Measurements from ENCODE around the gene ANAPC2.

ANAPC2 gene

GRCh38 chr9:137160716-137161557 lies 27.4 kb downstream of the ANAPC2 start:
- Histone ChIP-seq H3K4me3 (no peak overlapping the region), H3K4me1 (peaks cover 0 to 44% (median 27%) of the 10 kb centered on the region in 4 donors), H3K9me3 (no peaks in the 10 kb centered on the region), H3K27me3 (peaks cover 9 to 100% of the 10 kb centered on the region in 2 donors), H3K27ac (no peak overlapping the region), H3K36me3 (no peaks in the 10 kb centered on the region)
- no peak for DNase-seq
- no peak for TF ChIP-seq CTCF (IDR thresholded peaks at IDR 0.05)
- intact Hi-C loops (cut with DNase I; ENCODE audit: low total_unique reads): no loop called here

GRCh38 chr9:137160054-137160425 lies 28.3 kb downstream of the ANAPC2 start:
- Histone ChIP-seq H3K4me1 (peaks cover 0 to 44% (median 27%) of the 10 kb centered on the region in 4 donors), H3K4me3 (no peak overlapping the region), H3K27me3 (peaks cover 7 to 96% of the 10 kb centered on the region in 2 donors), H3K36me3 (no peaks in the 10 kb centered on the region), H3K27ac (no peak overlapping the region), H3K9me3 (no peaks in the 10 kb centered on the region)
- no peak for DNase-seq
- no peak for TF ChIP-seq CTCF (IDR thresholded peaks at IDR 0.05)
- intact Hi-C loops (cut with DNase I; ENCODE audit: low total_unique reads): no loop called here

- no peak for TF ChIP-seq CTCF (IDR thresholded peaks at IDR 0.05)
- Histone ChIP-seq H3K27me3 (peaks cover 7 to 89% of the 10 kb centered on the region in 2 donors), H3K36me3 (no peaks in the 10 kb centered on the region), H3K4me1 (peaks cover 0 to 44% (median 27%) of the 10 kb centered on the region in 4 donors), H3K9me3 (no peaks in the 10 kb centered on the region), H3K4me3 (no peak overlapping the region), H3K27ac (no peak overlapping the region)
- intact Hi-C loops (cut with DNase I; ENCODE audit: low total_unique reads): no loop called here
- DNase-seq: no peak
Measured at GRCh38 chr9:137159105-137160053, 29.0 kb downstream of the ANAPC2 start.

GRCh38 chr9:137158625-137159024 lies 29.7 kb downstream of the ANAPC2 start:
- no peak for DNase-seq
- intact Hi-C loops (cut with DNase I; ENCODE audit: low total_unique reads): no loop called here
- TF ChIP-seq CTCF (IDR thresholded peaks at IDR 0.05): no peak
- peaks cover 0 to 41% (median 27%) of the 10 kb centered on the region in 4 donors for H3K4me1 ChIP-seq
- H3K27ac ChIP-seq: no peak overlapping the region
- peaks cover 7 to 82% of the 10 kb centered on the region in 2 donors for H3K27me3 ChIP-seq
- H3K9me3 ChIP-seq: no peaks in the 10 kb centered on the region
- no peak overlapping the region for H3K4me3 ChIP-seq
- H3K36me3 ChIP-seq: no peaks in the 10 kb centered on the region

- H3K36me3 ChIP-seq: no peaks in the 10 kb centered on the region
- H3K9me3 ChIP-seq: no peaks in the 10 kb centered on the region
- H3K4me3 ChIP-seq: no peak overlapping the region
- intact Hi-C loops (cut with DNase I; ENCODE audit: low total_unique reads): no loop called here
- H3K4me1 ChIP-seq: peaks cover 0 to 33% (median 19%) of the 10 kb centered on the region in 4 donors
- peaks cover 7 to 74% of the 10 kb centered on the region in 2 donors for H3K27me3 ChIP-seq
- TF ChIP-seq CTCF (IDR thresholded peaks at IDR 0.05): no peak
- DNase-seq: no peak
- no peak overlapping the region for H3K27ac ChIP-seq
Measured at GRCh38 chr9:137157618-137158415, 30.5 kb downstream of the ANAPC2 start.
